NCI-H2081 treated with DMSO at 0.1 percent for 48 hours (cell line): Measurements from ENCODE around the gene SLX1A.
"Not testable (repeated sequence)": the region's sequence is repeated elsewhere in the genome, so short reads cannot be mapped to it uniquely, and the experiment has no call there.

Experiments
- DNase-seq: peaks from one replicate; lab custom pipeline; 2025; lab: John Stamatoyannopoulos, UW

The SLX1A gene

GRCh38 chr16:30193615-30194014 lies at the start of gene SLX1A, which contains the start of gene BOLA2B:
Gene SLX1A (plus strand): TSS chr16:30193875. CDS start chr16:30194085, 210 bp downstream.
Gene BOLA2B (minus strand): TSS chr16:30193666. CDS start chr16:30193595, 71 bp downstream.
- DNase-seq = not testable (repeated sequence)

- no peak for DNase-seq
These were observed 49.7 kb upstream of the SLX1A start for GRCh38 chr16:30144017-30144416.

GRCh38 chr16:30144917-30145316 lies 48.8 kb upstream of the SLX1A start:
- no peak for DNase-seq

- no peak for DNase-seq
These were observed 48.0 kb upstream of the SLX1A start for GRCh38 chr16:30145657-30146056.

DNA sequence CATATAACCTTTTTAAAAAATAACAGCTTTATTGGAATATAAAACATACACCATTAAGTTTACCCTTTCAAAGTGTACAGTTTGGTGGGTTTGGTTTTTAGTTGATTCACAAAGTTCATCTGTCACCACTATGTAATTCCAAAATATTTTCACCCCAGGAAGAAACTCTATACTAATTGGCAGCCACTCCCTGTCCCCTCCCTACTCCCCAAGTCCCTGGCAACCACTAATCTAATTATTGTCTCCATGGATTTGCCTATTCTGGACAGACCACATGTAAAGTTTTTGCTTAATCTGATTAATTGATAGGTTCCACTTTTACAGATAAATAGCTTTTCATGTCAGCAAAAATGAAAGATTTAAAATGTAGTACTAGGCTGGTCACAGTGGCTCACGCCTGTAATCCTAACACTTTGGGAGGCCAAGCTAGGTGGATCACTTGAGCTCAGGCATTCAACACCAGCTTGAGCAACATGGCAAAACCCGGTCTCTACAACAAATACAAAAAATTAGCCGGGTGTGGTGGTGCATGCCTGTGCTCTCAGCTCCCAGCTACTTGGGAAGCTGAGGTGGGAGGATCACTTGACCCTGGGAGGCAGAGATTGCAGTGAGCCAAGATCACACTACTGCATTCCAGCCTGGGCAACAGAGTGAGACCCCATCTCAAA lies 45.7 kb upstream of the SLX1A start:
- no peak for DNase-seq

DNA sequence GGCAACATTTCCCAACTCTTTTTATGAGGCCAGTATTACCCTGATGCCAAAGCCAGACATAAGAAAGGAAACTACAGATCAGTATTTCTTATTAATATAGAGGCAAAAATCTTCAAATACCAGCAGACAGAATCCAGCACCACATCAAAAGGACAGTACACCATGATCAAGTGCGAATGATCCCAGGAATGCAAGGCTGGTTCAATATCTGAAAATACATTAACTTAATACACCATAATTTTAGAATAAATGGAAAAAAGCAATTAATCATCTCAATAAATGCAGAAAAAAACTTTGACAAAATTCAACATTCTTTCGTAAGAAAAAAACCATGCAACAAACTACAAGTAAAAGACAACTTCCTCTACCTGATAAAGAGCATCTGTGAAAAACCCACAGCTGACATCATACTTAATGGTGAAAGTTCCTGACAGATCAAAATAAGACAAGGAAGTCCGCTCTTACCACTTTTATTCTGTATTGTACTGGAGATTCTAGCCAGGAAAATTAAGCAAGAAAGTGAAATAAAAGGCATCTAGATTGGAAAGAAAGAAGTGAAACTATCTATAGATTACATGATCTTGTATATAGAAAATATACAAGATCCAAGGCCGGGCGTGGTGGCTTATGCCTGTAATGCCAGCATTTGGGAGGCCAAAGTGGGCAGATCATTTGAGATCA lies 44.3 kb upstream of the SLX1A start:
- no peak for DNase-seq

GRCh38 chr16:30151091-30151490 lies 42.6 kb upstream of the SLX1A start:
- DNase-seq = no peak

- DNase-seq = no peak
These were observed 41.2 kb upstream of the SLX1A start for GRCh38 chr16:30152517-30152916.

- DNase-seq = no peak
These were observed 38.5 kb upstream of the SLX1A start for GRCh38 chr16:30155188-30155587.

DNA sequence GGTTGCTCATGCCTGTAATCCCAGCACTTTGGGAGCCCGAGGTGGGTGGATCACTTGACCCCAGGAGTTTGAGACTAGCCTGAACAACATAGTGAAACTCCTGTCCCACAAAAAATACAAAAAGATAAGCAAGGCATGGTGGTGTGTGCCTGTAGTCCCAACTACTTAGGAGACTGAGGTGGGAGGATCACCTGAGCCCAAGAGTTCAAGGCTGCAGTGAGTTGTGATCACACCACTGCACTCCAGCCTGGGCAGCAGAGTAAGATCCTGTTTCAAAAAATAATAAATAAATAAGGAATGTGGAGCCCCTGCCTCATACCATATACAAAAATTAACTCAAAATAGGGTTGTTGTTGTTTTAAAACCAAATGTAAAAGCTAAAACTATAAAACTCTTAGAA lies 36.5 kb upstream of the SLX1A start:
- DNase-seq = no peak

GRCh38 chr16:30163538-30163937 lies 30.1 kb upstream of the SLX1A start:
- DNase-seq = no peak

GRCh38 chr16:30166202-30166902 lies 27.3 kb upstream of the SLX1A start:
- DNase-seq = no peak

DNA sequence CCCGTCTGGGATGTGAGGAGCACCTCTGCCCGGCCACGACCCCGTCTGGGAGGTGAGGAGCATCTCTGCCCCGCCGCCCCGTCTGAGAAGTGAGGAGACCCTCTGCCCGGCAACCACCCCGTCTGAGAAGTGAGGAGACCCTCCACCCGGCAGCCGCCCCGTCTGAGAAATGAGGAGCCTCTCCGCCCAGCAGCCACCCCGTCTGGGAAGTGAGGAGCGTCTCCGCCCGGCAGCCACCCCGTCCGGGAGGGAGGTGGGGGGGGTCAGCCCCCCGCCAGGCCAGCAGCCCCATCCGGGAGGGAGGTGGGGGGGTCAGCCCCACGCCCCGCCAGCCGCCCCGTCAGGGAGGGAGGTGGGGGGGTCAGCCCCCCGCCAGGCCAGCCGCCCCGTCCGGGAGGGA lies 24.9 kb upstream of the SLX1A start:
- DNase-seq = not testable (repeated sequence)

DNA sequence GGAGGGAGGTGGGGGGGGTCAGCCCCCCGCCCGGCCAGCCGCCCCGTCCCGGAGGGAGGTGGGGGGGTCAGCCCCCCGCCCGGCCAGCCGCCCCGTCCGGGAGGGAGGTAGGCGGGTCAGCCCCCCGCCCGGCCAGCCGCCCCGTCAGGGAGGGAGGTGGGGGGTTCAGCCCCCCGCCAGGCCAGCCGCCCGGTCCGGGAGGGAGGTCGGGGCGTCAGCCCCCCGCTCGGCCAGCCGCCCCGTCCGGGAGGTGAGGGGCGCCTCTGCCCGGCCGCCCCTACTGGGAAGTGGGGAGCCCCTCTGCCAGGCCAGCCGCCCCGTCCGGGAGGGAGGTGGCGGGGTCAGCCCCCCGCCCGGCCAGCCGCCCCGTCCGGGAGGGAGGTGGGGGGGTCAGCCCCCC lies 24.3 kb upstream of the SLX1A start:
- DNase-seq = not testable (repeated sequence)

DNA sequence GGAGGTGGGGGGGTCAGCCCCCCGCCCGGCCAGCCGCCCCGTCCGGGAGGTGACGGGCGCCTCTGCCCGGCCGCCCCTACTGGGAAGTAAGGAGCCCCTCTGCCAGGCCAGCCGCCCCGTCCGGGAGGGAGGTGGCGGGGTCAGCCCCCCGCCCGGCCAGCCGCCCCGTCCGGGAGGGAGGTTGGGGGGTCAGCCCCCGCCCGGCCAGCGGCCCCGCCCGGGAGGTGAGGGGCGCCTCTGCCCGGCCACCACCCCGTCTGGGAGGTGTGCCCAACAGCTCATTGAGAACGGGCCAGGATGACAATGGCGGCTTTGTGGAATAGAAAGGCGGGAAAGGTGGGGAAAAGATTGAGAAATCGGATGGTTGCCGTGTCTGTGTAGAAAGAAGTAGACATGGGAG lies 23.5 kb upstream of the SLX1A start:
- DNase-seq = not testable (repeated sequence)

DNA sequence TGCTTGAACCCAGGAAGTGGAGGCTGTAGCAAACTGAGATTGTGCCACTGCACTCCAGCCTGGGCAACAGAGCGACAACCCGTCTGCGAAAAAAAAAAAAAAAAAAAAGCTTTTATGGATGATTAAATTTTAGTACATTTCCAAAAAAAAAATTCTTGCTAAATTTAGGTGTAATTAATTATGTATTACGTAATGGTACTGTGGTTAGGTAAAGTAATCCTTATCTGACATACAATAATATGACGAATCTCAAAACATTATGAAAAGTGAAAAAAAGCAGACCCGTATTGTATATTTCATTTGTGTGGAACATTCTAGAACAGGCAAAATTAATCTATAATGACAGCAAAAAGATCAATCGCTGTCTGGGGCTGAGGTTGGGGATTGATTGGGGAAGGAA lies 20.6 kb upstream of the SLX1A start:
- DNase-seq = no peak

DNA sequence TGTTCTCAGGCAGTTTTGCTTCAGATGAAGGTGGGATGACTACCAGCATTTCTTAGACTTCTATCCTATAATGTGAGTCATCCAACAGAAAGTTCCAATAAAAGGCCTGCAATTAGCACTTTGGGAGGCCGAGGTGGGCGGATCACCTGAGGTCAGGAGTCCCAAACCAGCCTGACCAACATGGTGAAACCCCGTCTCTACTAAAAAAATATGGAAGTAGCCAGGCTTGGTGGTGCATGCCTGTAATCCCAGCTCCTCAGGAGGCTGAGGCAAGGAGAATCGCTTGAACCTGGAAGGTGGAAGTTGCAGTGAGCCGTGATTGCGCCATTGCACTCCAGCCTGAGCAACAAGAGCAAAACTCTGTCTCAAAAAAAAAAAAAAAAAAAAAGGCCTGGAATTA lies 16.8 kb upstream of the SLX1A start:
- not testable (repeated sequence) for DNase-seq

DNA sequence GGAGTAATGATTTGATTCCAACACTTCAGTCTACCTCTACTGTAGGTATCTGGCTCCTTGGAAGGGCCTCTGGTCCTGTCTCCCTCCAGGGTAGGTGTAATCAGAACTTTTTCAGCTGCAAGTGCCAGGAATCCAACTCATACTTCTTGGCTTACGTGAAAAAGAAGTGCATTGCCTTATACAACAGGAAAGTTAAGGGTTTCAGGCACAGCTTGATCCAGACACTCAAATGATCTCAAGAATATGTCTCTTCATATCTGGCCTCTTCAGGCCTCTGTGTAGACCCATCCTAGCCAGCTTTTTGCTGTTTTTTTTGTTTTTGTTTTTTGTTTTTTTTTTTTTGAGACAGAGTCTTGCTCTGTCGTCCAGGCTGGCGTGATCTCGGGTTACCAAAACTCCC lies 14.5 kb upstream of the SLX1A start:
- no peak for DNase-seq

DNA sequence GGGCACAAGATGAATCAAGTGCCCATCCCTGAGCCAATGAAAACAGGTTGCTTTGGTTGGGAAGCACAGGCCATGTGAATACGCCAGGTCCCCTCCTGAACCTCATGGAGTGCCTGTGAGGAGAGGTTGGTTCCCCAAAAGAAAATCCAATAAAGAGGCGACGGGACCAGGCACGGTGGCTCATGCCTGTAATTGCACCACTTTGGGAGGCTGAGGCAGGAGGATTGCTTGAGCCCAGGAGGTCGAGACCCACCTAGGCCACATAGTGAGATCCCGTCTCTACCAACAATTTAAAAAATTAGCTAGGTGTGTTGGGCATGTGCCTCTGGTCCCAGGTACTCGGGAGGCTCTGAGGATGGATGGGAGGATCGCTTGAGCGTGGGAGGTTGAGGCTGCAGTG lies 13.7 kb upstream of the SLX1A start:
- no peak for DNase-seq

- no peak for DNase-seq
These were observed 12.9 kb upstream of the SLX1A start for GRCh38 chr16:30180741-30181140.

- DNase-seq = no peak
These were observed 10.2 kb upstream of the SLX1A start, which contains the start of gene CORO1A for GRCh38 chr16:30183233-30184095. Gene CORO1A (plus strand): TSS chr16:30183602. CDS start chr16:30185210, 1,608 bp downstream.
